ENCODE results near the gene PCED1B.
"Not testable (repeated sequence)": the region's sequence is repeated elsewhere in the genome, so short reads cannot be mapped to it uniquely, and the experiment has no call there.

PCED1B gene

DNA sequence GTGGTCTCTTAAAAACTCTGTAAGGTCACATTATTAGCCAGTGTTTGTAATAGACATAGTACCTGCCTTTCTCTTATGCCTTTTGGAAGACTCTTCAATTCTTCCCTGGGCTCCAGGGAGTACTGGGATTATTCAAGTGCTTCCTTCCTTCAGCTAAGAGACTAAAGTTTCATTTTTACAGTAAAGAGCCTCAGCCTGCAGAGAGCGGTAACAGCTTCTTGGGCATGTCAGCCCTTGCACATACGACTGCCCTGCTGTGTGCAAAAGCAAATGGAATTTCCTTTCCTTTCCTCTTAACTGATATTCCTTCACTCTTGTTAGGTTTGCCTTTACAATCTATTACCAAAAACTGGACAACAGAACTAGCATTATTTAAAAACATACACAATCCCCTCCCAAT, 33.3 kb downstream of the PCED1B start:
- DNase-seq (ENCODE audit: insufficient read length, low spot score) (no peak), FAIRE-seq (no peak)

DNA sequence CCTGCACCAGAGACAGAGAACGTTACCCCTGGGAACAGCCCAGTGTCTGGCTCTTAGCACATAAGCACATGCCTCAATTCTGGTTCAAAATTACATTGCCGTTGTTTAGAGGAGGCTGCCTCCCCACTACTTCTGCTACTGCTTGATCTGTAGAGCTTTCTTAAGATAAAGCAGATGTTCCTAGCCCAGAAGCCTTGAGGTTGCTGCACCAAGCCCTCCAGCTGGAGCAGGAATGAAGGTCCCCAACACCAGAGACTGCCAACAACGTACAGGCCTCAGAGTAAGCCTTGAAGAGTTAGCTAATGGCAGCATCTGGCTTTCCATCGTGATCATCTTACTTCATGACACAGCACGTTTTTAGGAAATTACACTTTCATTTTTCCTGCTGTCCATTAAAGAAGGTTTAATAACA, 35.1 kb downstream of the PCED1B start:
- DNase-seq (ENCODE audit: insufficient read length, low spot score) (no peak), FAIRE-seq (no peak)

DNA sequence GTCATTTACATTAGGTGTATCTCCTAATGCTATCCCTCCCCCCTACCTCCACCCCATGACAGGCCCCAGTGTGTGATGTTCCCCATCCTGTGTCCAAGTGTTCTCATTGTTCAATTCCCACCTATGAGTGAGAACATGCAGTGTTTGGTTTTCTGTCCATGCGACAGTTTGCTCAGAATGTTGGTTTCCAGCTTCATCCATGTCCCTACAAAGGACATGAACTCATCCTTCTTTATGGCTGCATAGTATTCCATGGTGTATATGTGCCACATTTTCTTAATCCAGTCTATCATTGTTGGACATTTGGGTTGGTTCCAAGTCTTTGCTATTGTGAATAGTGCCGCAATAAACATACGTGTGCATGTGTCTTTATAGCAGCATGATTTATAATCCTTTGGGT, 37.9 kb downstream of the PCED1B start:
- not testable (repeated sequence) for FAIRE-seq; DNase-seq (ENCODE audit: insufficient read length, low spot score)

DNA sequence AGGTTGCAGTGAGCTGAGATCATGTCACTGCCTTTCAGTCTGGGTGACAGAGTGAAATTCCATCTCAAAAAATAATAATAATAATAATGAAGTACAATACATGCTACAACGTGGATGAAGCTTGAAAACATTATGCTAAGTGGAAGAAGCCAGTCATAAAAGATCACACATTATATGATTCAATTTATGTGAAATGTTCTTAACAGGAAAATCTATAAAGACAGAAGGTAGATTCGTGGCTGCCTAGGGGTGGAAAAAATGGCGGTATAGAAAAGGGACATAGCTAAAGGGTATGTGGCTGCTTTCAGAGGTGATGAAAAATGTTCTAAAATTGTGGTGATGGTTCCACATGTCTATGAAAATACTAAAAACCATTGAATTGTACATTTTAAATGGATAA, 41.3 kb downstream of the PCED1B start:
- DNase-seq (ENCODE audit: insufficient read length, low spot score) (no peak), FAIRE-seq (no peak)

DNA sequence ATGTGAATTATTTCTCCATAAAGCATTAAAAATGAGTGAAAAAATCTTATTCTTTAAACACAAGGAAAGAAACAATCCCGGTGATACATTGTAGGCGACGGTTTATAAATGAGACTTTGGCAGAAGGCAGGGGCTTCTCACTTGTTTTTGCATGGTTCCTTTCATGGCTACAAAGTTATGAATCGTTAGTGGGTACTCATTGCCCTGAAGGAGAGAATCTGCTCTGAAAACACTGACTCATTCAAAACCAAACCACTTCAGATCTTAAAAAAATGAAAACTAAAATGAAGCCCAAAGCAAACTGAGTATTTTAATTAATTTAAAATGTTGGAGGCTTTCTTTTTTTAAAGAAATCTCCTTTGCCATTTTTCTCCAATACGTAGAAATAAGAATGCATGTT, 41.7 kb downstream of the PCED1B start:
- FAIRE-seq (no peak), DNase-seq (ENCODE audit: insufficient read length, low spot score) (no peak)

DNA sequence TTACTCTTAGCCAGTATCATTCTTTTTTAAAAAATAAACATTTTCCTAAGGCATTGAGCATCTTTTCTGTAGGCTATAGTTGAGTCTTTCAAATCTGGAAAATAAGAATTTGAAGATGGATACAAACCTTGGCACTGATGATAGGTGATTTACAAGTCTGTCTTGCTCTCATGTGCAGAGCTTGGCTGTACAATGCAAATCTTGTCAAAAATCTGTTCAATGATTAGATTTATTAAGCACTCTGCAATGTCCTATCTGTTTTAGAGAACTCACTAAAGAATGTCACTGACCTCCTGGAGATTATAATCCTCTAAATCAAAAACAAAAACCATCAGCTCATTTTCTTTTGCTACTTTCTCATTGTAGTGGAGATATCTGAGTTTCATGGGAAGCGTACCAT, 43.2 kb downstream of the PCED1B start:
- no peak for FAIRE-seq
- no peak for DNase-seq (ENCODE audit: insufficient read length, low spot score)

DNA sequence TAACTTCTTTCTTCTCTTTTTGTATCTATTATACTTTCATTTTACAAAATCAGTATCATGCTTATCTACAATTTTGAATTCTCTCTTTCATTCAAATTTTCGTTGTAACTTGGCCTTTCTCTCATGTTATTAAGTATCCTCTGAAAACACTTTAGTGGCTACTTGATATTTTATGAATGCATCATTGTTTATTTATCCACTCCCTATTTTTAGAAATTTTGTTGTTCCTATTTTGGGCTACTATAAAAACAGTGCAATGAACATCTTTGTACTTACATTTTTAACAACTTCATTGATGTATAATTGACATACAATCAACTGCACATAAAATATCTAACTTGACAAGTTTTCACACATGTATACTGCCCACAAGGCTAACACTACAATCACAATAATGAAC, 44.3 kb downstream of the PCED1B start:
- DNase-seq (ENCODE audit: insufficient read length, low spot score) (no peak), FAIRE-seq (no peak)

DNA sequence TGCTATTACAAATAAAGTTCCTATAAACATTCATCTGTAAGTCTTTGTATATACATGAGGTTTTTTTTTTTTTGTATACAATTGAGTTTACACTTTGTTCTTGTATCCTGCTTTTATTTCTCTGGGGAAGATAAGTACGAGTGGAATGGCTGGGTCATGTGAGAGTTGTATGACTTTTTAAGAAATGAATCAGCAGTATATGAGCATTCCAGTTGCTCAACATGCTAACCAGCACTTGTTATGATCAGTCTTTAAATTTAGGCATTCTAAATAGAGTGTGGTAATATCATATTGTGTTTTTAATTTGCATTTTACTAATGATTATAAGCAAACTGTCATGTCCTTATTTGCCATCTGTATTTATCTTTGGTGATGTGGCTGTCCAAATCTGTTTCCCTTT, 45.0 kb downstream of the PCED1B start:
- no peak for FAIRE-seq
- DNase-seq (ENCODE audit: insufficient read length, low spot score) = no peak

DNA sequence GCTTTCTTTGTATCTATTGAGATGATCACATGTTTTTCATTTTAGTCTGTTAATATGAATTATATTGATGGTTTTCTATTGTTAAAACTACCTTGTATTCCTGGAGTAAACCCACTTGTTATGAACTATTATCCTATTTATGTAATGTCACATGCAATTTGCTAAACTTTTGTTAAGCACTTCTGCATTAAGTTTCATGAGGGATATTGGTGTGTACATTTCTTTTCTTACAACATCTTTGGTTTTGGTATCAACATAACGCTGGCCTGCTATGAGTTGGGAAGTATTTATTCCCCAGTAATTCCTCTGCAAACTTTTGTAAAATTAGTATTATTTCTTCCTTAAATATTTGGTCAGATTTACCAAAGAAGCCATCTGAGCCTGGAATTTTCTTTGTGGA, 46.8 kb downstream of the PCED1B start:
- DNase-seq (ENCODE audit: insufficient read length, low spot score) = no peak
- no peak for FAIRE-seq

DNA sequence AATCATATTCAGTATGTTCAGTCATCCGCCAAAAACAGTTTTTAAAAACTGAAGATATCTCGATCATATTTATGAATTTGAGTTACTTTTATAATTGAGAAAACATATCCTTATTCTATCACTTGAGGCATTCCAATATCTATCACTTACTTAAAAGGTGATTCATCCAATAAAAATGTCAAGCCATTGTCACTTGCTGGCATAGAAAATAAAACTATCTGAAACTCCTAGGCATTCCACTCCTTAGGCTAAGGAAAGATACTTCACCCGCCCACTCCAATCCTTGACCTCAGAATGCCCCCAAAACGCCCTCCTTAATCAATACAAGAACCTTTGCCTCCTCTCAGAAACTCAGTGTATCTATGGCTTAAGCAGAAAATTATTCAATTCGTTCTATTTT, 51.6 kb downstream of the PCED1B start:
- no peak for FAIRE-seq

DNA sequence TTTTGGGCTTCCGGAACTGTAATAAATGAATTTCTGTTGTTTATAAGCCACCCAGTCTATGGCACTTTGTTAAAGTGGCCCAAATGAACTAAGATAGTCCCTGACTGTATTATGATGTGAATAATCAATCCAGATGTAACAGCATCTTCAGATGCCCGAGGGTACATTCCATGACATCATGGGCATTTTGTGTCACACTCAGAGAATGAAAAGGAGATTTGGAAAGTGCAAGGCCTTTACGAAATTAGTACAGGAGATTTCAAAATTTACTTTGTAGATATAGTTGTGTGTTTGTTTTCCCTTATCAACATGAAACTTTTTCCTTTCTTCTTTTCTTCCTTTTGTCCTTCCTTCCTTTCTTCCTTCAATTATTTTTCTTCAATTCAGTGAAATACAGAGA, 54.6 kb downstream of the PCED1B start:
- DNase-seq (ENCODE audit: insufficient read length, low spot score) = no peak
- no peak for FAIRE-seq

More for the DNA sequence above, 51.6 kb downstream of the PCED1B start:
- no peak for DNase-seq (ENCODE audit: insufficient read length, low spot score)

DNA sequence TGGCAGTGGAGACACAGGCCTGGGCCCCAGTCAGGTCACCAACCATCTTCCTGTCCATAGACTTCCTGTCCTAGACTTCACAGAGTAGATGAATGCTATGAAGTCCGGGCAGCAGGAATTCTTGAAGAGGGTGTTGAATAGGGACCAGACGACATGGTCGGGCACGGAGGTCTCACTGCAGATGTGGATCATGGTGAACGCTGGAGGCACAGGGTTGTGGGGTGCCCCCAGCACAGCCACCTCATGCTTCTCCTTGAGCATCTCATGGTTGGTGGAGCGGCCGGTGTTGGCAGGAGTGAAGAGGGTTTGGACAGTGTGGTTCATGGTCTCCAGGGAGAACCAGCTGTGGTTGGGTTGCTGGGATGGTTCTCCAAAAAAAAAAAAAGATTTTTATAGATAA, 56.2 kb downstream of the PCED1B start:
- FAIRE-seq (no peak), DNase-seq (ENCODE audit: insufficient read length, low spot score) (no peak)

DNA sequence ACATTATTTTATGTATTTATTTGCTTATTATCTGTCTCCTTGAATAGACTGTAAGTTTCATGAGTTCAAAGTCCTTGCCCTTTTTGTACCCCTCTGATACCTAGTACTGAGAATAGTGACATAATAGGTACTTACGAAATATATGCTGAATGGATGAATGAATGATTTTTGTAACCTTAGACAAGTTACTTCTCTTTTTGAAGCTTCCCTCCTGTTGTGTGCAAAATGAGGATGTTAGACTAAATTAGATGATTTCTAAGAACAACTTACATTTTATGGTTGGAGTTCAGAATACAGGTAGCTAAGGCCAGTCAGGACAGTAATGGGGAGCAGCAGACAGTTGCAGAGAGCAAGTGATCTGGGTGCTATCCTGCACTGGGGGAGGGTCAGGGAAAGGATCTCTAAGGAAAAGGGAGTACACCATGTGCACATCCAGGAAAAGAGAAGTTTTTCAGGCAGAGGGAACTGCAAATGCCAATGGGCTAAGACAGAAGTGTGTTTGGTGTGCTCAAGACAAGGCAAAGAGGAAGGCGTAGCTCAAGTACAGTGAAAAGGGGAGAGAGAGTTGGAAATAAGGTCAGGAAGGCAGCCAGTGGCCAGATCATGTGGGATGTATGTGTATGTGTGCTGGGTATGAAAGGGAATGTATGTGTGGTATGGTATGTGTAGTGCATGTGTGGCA, 59.7 kb downstream of the PCED1B start:
- FAIRE-seq = no peak

DNA sequence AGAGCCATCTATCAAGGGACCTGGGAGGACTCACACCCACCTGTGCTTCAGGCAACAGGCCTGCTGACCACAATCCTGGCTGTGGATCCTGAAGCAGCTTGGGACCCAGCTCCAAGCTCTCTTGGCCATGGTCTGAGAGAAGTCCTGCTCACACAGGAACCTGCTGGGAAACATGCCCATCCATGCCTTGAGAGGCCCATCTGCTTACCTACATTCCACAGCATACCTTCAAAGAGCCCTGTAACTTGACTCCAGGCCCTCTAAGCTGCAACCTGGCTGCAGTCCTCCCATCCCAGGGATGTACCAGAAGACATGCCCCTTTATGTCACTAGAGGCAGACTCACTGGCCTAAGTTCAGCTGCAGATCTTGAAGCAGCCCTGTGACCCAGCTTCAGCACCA, 62.0 kb downstream of the PCED1B start:
- no peak for DNase-seq (ENCODE audit: insufficient read length, low spot score)
- no peak for FAIRE-seq

More for the DNA sequence above, 59.7 kb downstream of the PCED1B start:
- DNase-seq (ENCODE audit: insufficient read length, low spot score) = no peak

DNA sequence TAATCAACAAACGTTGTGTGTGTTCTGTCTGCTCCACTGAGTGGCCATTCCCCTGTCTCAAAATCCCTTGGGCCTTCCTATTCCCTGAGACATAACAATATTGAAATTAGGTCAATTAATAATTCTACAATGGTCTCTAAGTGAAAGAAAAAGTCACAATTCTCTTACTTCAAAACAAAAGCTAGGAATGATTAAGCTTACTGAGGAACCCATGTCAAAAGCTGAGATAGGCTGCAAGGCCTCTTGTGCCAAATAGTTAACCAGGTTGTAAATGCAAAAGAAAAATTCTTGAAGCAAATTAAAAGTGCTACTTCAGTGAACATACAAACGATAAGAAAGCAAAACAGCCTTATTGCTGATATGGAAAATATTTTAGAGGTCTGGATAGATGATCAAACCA, 65.3 kb downstream of the PCED1B start:
- FAIRE-seq = no peak
- no peak for DNase-seq (ENCODE audit: insufficient read length, low spot score)

DNA sequence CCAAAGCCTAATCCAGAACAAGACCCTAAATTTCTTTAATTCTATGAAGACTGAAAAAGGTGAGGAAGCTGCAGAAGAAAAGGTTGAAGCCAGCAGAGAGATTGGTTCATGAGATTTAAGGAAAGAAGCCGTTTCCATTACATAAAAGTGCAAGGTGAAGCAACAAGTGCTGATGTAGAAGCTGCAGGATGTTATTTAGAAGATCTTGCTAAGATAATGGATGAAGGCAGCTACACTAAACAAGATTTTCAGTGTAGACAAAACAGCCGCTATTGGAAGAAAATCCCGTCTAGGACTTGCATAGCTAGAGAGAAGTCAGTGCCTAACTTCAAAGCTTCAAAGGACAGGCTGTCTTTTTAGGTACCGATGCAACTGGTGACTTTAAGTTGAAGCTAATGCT, 65.8 kb downstream of the PCED1B start:
- FAIRE-seq = no peak

DNA sequence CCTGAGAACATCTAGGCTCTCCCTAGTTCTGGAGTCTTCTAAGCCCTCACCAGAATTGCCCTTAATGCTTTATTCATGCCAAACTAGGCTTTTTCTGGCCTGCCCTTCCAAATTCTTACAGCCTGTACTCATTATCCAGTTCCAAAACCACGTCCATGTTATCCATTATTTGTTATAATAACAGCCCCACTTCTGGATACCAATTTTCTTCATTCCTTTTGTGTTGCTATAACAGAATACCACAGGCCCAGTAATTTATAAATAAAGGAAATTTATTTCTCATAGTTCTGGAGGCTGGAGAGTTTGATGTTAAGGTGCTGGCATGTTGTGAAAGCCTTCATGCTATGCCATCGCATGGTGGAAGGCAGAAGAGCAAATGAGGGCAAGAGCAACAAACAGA, 68.3 kb downstream of the PCED1B start:
- FAIRE-seq (no peak), DNase-seq (ENCODE audit: insufficient read length, low spot score) (no peak)

More for the DNA sequence above, 65.8 kb downstream of the PCED1B start:
- DNase-seq (ENCODE audit: insufficient read length, low spot score) = no peak

DNA sequence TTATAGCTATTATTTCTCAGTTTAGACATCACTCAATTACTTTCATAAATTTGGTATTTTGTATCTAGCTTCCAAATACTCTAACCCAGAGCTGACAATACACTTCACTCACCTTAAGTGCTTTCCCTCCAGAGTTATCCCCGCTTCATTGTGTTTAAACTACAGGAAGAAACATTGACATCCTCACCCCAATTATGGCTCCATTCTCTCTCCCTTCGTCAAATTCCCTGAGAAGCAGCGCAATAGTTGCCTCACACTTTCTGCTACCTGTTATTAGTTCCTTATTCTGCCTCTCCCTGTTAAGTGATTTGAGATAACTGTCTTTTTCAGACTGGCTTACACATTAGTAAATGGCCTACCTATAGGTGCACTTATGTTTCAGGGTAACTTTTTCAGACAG, 69.7 kb downstream of the PCED1B start:
- FAIRE-seq (no peak), DNase-seq (ENCODE audit: insufficient read length, low spot score) (no peak)

DNA sequence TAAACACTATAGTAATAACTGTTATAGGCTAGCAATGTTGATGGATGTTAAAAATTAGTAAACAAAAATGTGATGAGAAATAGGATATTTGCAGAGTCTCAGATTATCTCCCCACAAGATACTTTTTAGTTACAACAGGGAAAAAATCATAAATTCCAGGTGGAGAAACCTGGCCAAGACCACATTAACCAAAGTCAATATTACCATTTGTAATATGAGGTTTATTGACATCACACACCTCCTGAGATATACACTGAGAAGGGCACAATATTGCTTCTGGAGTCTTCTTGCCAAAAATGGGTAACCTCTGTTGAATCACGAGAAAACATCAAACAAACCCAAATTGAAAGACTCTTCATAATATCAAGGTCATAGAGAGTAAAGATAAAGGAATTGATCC, 72.7 kb downstream of the PCED1B start:
- FAIRE-seq (no peak), DNase-seq (ENCODE audit: insufficient read length, low spot score) (no peak)

DNA sequence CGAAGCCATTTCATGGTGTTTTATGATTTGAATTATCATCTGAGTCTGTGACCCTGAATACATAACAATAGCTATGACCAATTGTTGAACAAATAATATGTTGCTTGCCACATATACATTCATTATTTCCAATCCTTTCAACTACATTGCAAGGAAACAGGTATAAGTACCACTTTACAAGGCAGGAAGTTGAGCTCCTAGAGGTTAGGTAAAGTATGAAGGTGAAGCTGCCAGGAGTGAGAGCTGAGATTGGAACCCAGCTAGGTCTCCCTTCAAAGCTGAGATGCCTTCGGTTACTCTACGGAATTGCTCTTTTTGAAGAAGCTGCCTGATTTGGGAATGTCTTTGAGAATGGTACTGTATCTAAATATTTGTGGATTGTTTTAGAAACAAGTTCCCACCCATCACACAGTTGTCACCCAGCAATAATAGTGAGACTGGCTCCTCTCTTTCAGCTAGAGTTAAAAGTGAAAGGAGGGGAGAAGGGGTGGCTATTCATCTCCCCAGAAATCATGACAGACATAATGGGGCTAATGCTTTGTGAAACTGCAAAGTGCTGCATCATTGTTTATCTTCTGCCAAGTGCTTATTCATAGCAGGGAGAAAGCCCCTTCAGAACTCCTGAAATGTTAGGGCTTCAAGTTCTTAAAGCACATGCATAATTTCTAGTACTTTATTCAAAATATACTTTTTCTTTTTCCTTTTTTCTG, 76.2 kb downstream of the PCED1B start:
- DNase-seq (ENCODE audit: insufficient read length, low spot score) (no peak), FAIRE-seq (no peak)

DNA sequence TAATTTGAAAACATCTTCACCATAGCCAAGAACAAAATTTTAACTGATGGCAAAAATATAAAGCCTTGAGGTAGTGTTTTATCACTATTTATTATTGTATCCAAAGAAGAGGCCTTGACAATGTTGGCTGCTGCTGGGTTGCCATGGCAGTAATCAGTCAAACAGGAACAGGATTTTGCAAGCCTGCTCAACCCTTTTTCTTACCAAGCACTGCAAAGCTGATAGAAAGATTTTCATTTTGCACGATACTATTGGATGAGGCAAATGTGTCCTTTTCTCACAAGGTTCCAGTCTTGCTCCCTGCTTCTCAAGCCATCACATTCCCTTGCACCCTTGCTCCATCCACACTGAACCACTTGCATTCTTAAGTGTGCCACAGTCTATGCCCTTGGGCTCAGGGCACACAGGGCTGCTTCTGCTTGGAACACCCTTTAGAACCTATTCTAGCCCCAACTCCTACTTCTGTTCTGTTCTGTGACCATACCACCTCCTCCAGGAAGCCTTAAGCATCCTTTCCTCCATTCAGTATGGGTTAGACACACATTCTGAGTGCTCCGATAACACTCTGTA, 76.8 kb downstream of the PCED1B start:
- no peak for FAIRE-seq
- no peak for DNase-seq (ENCODE audit: insufficient read length, low spot score)

DNA sequence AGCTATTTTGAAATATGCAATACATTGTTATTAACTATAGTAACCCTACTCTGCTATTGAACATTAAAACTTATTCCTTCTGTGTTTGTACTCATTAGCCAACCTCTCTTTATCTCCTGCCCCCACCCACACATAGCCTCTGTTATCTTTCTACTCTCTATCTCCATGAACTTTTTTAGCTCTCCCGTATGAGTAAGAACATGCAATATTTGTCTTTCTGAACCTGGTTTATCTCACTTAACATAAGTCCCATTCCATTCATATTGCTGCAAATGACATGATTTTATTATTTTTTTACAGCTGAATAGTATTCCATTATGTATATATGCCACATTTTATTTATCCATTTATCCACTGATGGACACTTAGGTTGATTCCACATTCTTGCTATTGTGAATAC, 79.4 kb downstream of the PCED1B start:
- DNase-seq (ENCODE audit: insufficient read length, low spot score) (no peak), FAIRE-seq (no peak)
